Trophoblast cell (in vitro differentiated cells and primary cell): ENCODE measurements around the gene MIER2.

Source experiments
- DNase-seq, 2 donors: peaks; one replicate each; pipeline ENCODE4 v3.0.0-alpha.2; 2016
- H2AFZ ChIP-seq: 2 replicates; pipeline ENCODE4 v1.6.1; 2013; ENCODE audit warnings: low read length, moderate library complexity, mild to moderate bottlenecking; ENCODE audit not compliant: insufficient read depth, poor library complexity
- H2AK5ac ChIP-seq: 2 replicates; pipeline ENCODE4 v1.6.1; 2013; ENCODE audit warnings: mild to moderate bottlenecking, low read length
- H2BK120ac ChIP-seq: 2 replicates; pipeline ENCODE4 v1.6.1; 2013; ENCODE audit warnings: low read length, mild to moderate bottlenecking, moderate library complexity; ENCODE audit not compliant: insufficient read depth, poor library complexity
- H2BK12ac ChIP-seq: 2 replicates; pipeline ENCODE4 v1.6.1; 2013; ENCODE audit warnings: mild to moderate bottlenecking, low read length, moderate library complexity
- H2BK5ac ChIP-seq: 2 replicates; pipeline ENCODE4 v1.6.1; 2013; ENCODE audit warnings: low read length, low read depth, moderate library complexity, mild to moderate bottlenecking; ENCODE audit not compliant: poor library complexity
- H3K14ac ChIP-seq: 2 replicates; pipeline ENCODE4 v1.6.1; 2013; ENCODE audit warnings: mild to moderate bottlenecking, low read length
- H3K18ac ChIP-seq: 2 replicates; pipeline ENCODE4 v1.6.1; 2013; ENCODE audit warnings: mild to moderate bottlenecking, low read length
- H3K23ac ChIP-seq: 2 replicates; pipeline ENCODE4 v1.6.1; 2013; ENCODE audit warnings: low read length
- H3K27ac ChIP-seq: 2 replicates; pipeline ENCODE4 v1.5.1; 2013; ENCODE audit warnings: low read depth, mild to moderate bottlenecking, inconsistent platforms, low read length, moderate library complexity
- H3K27me3 ChIP-seq: 2 replicates; pipeline ENCODE4 v1.6.1; 2013; ENCODE audit warnings: inconsistent platforms, mild to moderate bottlenecking, low read length, moderate library complexity; ENCODE audit not compliant: insufficient read depth
- H3K36me3 ChIP-seq, 2 experiments: 1 replicate in 1 of 2; 2 replicates in 1 of 2; pipeline ENCODE4 v1.6.1; 2013; ENCODE audit warnings: low read length in 2 of 2, mild to moderate bottlenecking in 2 of 2, moderate library complexity in 1 of 2; ENCODE audit not compliant: insufficient read depth in 2 of 2, control insufficient read depth in 1 of 2
- H3K4ac ChIP-seq: 2 replicates; pipeline ENCODE4 v1.6.1; 2013; ENCODE audit warnings: low read depth, mild to moderate bottlenecking, low read length, moderate library complexity
- H3K4me1 ChIP-seq, 2 experiments: 1 replicate in 1 of 2; 2 replicates in 1 of 2; pipeline ENCODE4 v1.6.1; 2013; ENCODE audit warnings: low read length in 2 of 2, mild to moderate bottlenecking in 2 of 2, moderate library complexity in 1 of 2; ENCODE audit not compliant: insufficient read depth in 2 of 2, control insufficient read depth in 1 of 2
- H3K4me2 ChIP-seq: 2 replicates; pipeline ENCODE4 v1.6.1; 2013; ENCODE audit warnings: inconsistent platforms, mild to moderate bottlenecking, low read length, moderate library complexity
- H3K4me3 ChIP-seq: 2 replicates; pipeline ENCODE4 v1.5.1; 2013; ENCODE audit warnings: mild to moderate bottlenecking, low read depth, low read length, inconsistent platforms
- H3K79me1 ChIP-seq: one replicate; pipeline ENCODE4 v1.6.1; 2013; ENCODE audit warnings: low read length
- H3K79me2 ChIP-seq: 2 replicates; pipeline ENCODE4 v1.6.1; 2013; ENCODE audit warnings: low read length, mild to moderate bottlenecking; ENCODE audit not compliant: control insufficient read depth, insufficient read depth, poor library complexity
- H3K9ac ChIP-seq: 2 replicates; pipeline ENCODE4 v1.6.1; 2013; ENCODE audit warnings: mild to moderate bottlenecking, low read length
- H3K9me3 ChIP-seq: 2 replicates; pipeline ENCODE4 v1.6.1; 2013; ENCODE audit warnings: low read depth, mild to moderate bottlenecking, control low read depth, inconsistent platforms, low read length; ENCODE audit not compliant: insufficient read depth
- H4K12ac ChIP-seq: 2 replicates; pipeline ENCODE4 v1.6.1; 2013; ENCODE audit warnings: low read depth, mild to moderate bottlenecking, low read length, moderate library complexity
- H4K8ac ChIP-seq: 2 replicates; pipeline ENCODE4 v1.6.1; 2013; ENCODE audit warnings: low read depth, mild to moderate bottlenecking, low read length, moderate library complexity
- H4K91ac ChIP-seq: one replicate; pipeline ENCODE4 v1.6.1; 2013; ENCODE audit warnings: low read depth, mild to moderate bottlenecking, low read length, moderate library complexity
- WGBS: extraction: QIAGEN DNeasy Blood & Tissue Kit; methylation state at CpG from one replicate; pipeline ENCODE4 v1.1.7; 2013; ENCODE audit warnings: missing lambda C conversion rate; ENCODE audit not compliant: insufficient read length, insufficient coverage; ENCODE audit errors: extremely low coverage; 5-methylcytosine and 5-hydroxymethylcytosine counted together

The MIER2 gene

DNA sequence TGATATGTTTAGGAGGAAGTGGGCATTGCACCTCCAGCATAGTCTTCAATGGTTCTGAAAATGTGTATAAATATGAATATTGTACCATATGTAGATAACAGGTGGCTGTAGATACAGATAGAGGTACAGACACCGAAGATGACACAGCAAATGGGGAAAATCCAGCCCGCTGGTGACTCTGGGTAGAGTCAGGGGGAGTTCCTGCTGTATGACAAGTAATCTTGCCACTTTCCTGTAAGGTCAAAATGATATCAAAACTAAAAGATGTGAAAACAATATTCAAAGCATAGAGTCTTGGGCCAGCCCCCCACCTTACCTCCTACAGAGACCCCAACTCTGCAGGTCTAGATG lies 46.6 kb upstream of the MIER2 start:
- H3K27ac ChIP-seq: no peak overlapping the region
- H3K36me3 ChIP-seq: no peaks in the 10 kb centered on the region
- no peak overlapping the region for H3K23ac ChIP-seq
- H2AFZ ChIP-seq: no peak overlapping the region
- DNase-seq: no peak
- H3K9me3 ChIP-seq: peaks cover 13% of the 10 kb centered on the region
- no peak overlapping the region for H2BK5ac ChIP-seq
- H2BK12ac ChIP-seq: no peak overlapping the region
- no peak overlapping the region for H3K4ac ChIP-seq
- H2AK5ac ChIP-seq: no peak overlapping the region
- H3K4me2 ChIP-seq: no peak overlapping the region
- H3K79me1 ChIP-seq: no peaks in the 10 kb centered on the region
- H3K4me1 ChIP-seq: no peaks in the 10 kb centered on the region
- H4K91ac ChIP-seq: no peak overlapping the region
- no peak overlapping the region for H4K12ac ChIP-seq
- no peak overlapping the region for H3K14ac ChIP-seq
- H3K27me3 ChIP-seq: no peaks in the 10 kb centered on the region
- H2BK120ac ChIP-seq: no peak overlapping the region
- H3K18ac ChIP-seq: no peak overlapping the region
- no peak overlapping the region for H3K9ac ChIP-seq
- H4K8ac ChIP-seq: no peak overlapping the region
- no peaks in the 10 kb centered on the region for H3K79me2 ChIP-seq
- WGBS: no CpG with 5 or more reads among the region's 2 CpGs
- no peak overlapping the region for H3K4me3 ChIP-seq

DNA sequence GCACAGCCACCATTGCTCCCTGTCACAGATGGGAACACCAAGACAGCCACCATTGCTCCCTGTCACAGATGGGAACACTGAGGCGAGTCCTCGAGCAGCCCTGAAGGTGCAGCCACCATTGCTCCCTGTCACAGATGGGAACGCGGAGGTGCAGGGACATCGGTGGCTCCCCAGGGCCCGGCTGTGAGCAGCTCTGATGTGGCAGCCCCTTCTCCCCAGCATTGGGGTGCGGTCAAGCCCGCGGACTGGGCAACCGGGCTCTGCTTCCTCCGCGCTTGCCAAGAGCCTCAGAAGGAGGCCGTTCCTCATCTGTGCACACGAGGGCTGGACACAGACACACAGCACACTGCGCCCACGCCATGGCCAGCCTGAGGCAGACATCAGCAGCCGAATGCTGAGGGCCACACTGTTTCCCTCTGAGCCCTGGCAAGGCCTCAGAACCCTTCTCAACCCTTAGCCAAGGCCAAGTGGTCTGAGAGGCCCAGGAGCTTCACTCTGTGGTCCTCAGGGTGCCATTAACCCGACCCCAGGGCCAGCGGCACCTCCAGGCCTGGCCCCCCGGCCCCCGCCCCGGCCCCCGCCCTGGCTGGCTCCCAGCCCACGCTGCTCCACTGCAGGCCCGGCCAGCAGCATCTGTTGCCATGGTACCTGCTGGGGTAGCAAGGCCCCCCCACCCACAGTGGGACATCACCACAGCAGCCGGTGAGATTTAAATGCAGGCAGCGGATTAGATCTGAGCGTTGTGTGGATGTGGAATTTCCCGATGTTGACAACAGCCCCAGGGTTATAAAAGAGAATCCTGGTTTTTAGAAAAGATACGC lies 46.0 kb upstream of the MIER2 start:
- Histone ChIP-seq H3K9me3 (peaks cover 13% of the 10 kb centered on the region), H3K27me3 (no peaks in the 10 kb centered on the region), H3K4me1 (no peaks in the 10 kb centered on the region), H4K12ac (no peak overlapping the region), H4K8ac (no peak overlapping the region), H3K4me2 (no peak overlapping the region), H3K23ac (no peak overlapping the region), H2BK12ac (no peak overlapping the region), H3K79me1 (no peaks in the 10 kb centered on the region), H2AFZ (no peak overlapping the region), H3K18ac (no peak overlapping the region), H4K91ac (no peak overlapping the region), H3K14ac (no peak overlapping the region), H2BK120ac (no peak overlapping the region), H3K4me3 (no peak overlapping the region), H3K9ac (no peak overlapping the region), H2BK5ac (no peak overlapping the region), H3K36me3 (no peaks in the 10 kb centered on the region), H3K4ac (no peak overlapping the region), H3K27ac (no peak overlapping the region), H2AK5ac (no peak overlapping the region), H3K79me2 (no peaks in the 10 kb centered on the region)
- DNase-seq: no peak
- WGBS: no CpG with 5 or more reads among the region's 30 CpGs

DNA sequence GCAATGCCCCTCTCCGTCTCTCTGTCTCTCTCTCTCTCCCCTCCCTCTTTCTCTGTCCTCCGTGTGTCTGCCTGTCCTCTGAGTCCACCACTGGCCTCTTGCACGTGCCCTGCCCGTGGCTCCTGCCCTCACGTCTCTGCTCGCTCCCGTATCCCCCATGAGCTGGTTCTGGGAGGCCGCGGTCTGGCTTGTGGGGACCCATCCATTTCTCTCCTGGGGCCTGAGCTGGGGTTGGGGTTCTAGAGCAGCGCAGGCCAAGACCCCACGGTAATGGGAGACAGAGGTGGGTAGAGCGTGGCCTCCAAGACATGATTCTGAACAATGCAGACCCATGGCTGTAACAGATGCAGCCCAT lies 45.3 kb upstream of the MIER2 start:
- no peak overlapping the region for H4K91ac ChIP-seq
- no peak overlapping the region for H2AFZ ChIP-seq
- no peaks in the 10 kb centered on the region for H3K27me3 ChIP-seq
- no peak overlapping the region for H3K4me2 ChIP-seq
- no peak overlapping the region for H2BK5ac ChIP-seq
- no peak overlapping the region for H3K23ac ChIP-seq
- no peaks in the 10 kb centered on the region for H3K79me1 ChIP-seq
- no peak overlapping the region for H2BK120ac ChIP-seq
- H3K14ac ChIP-seq: no peak overlapping the region
- no peaks in the 10 kb centered on the region for H3K79me2 ChIP-seq
- no peak overlapping the region for H4K12ac ChIP-seq
- no CpG with 5 or more reads among the region's 12 CpGs for WGBS
- peaks cover 13% of the 10 kb centered on the region for H3K9me3 ChIP-seq
- H3K9ac ChIP-seq: no peak overlapping the region
- no peak overlapping the region for H2BK12ac ChIP-seq
- no peak overlapping the region for H3K18ac ChIP-seq
- H3K4me3 ChIP-seq: no peak overlapping the region
- no peak overlapping the region for H3K4ac ChIP-seq
- H4K8ac ChIP-seq: no peak overlapping the region
- no peak overlapping the region for H2AK5ac ChIP-seq
- DNase-seq: no peak
- H3K36me3 ChIP-seq: no peaks in the 10 kb centered on the region
- no peak overlapping the region for H3K27ac ChIP-seq
- no peaks in the 10 kb centered on the region for H3K4me1 ChIP-seq

GRCh38 chr19:389255-389934 lies 44.8 kb upstream of the MIER2 start:
- Histone ChIP-seq H3K14ac (no peak overlapping the region), H3K79me2 (no peaks in the 10 kb centered on the region), H3K79me1 (no peaks in the 10 kb centered on the region), H3K18ac (no peak overlapping the region), H2BK120ac (no peak overlapping the region), H2BK5ac (no peak overlapping the region), H4K12ac (no peak overlapping the region), H3K23ac (no peak overlapping the region), H2AFZ (no peak overlapping the region), H3K27me3 (no peaks in the 10 kb centered on the region), H3K9ac (no peak overlapping the region), H3K36me3 (no peaks in the 10 kb centered on the region), H3K4me1 (no peaks in the 10 kb centered on the region), H3K4me2 (no peak overlapping the region), H4K91ac (no peak overlapping the region), H3K27ac (no peak overlapping the region), H3K9me3 (peaks cover 13% of the 10 kb centered on the region), H3K4ac (no peak overlapping the region), H2AK5ac (no peak overlapping the region), H4K8ac (no peak overlapping the region), H3K4me3 (no peak overlapping the region), H2BK12ac (no peak overlapping the region)
- no peak for DNase-seq
- WGBS: no CpG with 5 or more reads among the region's 21 CpGs
